Neural progenitor cell (in vitro differentiated cells): ENCODE results near the gene ARHGAP26.

Experiments
- EZH2 ChIP-seq: fragments of 200-600 bp; sonication (generic); IDR thresholded peaks from 2 replicates; pipeline ENCODE4 v1.6.1; 2017; ENCODE audit warnings: antibody characterized with exemption, mild to moderate bottlenecking, moderate library complexity
- EZH2phosphoT487 ChIP-seq: fragments of 200-600 bp; sonication (generic); IDR thresholded peaks from 2 replicates; pipeline ENCODE4 v1.6.1; 2017; ENCODE audit warnings: antibody characterized with exemption
- TF ChIP-seq, protein P1 (sequence below): fragments of 200-600 bp; sonication (generic); IDR thresholded peaks from 2 replicates; pipeline ENCODE4 v1.5.1; 2017; ENCODE audit warnings: antibody characterized with exemption, mild to moderate bottlenecking

- TF ChIP-seq EZH2phosphoT487 (no peak), EZH2 (no peak)
- TF ChIP-seq, protein P1, sequence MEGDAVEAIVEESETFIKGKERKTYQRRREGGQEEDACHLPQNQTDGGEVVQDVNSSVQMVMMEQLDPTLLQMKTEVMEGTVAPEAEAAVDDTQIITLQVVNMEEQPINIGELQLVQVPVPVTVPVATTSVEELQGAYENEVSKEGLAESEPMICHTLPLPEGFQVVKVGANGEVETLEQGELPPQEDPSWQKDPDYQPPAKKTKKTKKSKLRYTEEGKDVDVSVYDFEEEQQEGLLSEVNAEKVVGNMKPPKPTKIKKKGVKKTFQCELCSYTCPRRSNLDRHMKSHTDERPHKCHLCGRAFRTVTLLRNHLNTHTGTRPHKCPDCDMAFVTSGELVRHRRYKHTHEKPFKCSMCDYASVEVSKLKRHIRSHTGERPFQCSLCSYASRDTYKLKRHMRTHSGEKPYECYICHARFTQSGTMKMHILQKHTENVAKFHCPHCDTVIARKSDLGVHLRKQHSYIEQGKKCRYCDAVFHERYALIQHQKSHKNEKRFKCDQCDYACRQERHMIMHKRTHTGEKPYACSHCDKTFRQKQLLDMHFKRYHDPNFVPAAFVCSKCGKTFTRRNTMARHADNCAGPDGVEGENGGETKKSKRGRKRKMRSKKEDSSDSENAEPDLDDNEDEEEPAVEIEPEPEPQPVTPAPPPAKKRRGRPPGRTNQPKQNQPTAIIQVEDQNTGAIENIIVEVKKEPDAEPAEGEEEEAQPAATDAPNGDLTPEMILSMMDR: no peak
Observed at GRCh38 chr5:142785206-142785605, 15.0 kb downstream of the ARHGAP26 start.
